NB4 (cell line): ENCODE data around the gene DOCK2.

Experiments used
- DNase-seq: peaks from one replicate; pipeline ENCODE4 v3.0.0; 2010; ENCODE audit warnings: low read depth
- H3K4me3 ChIP-seq: one replicate; pipeline ENCODE4 v1.5.1; 2011; ENCODE audit warnings: mild to moderate bottlenecking, low read depth, low read length, moderate library complexity
- MYC ChIP-seq: IDR thresholded peaks from 2 replicates; pipeline ENCODE4 v1.6.1; 2011; ENCODE audit warnings: low read depth, low read length
- POLR2A ChIP-seq: IDR thresholded peaks from 2 replicates; pipeline ENCODE4 v1.6.1; 2011; ENCODE audit warnings: mild to moderate bottlenecking; ENCODE audit not compliant: insufficient read length; ENCODE audit errors: extremely low read depth
- TF ChIP-seq, protein P1 (sequence below): IDR thresholded peaks from one replicate; pipeline ENCODE4 v1.5.1; 2012; ENCODE audit warnings: low read depth, low read length
- TF ChIP-seq, protein P2 (sequence below): IDR thresholded peaks from 2 replicates; pipeline ENCODE4 v1.6.1; 2011; ENCODE audit warnings: low read depth, low read length

The DOCK2 gene

DNA sequence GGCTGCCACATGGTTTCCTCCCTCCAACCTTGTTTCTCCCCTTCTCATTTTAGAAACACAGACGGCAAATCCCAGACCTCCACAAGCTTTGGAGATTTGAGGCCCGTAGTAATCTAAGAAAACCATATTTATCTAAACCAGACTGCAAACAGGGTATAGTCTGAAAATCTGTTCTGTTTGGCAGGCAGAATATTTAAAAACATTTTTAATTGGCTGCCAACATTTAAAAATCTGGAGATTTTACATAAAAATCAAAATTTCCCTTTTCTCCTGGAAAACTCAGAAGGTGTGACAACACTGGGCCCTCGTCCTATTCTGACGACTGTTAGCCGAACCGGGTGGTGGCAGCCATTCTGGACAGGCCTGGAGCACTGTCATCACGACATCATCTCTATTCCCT lies 401.2 kb downstream of the DOCK2 start:
- no peak for DNase-seq
- TF ChIP-seq, protein P1, sequence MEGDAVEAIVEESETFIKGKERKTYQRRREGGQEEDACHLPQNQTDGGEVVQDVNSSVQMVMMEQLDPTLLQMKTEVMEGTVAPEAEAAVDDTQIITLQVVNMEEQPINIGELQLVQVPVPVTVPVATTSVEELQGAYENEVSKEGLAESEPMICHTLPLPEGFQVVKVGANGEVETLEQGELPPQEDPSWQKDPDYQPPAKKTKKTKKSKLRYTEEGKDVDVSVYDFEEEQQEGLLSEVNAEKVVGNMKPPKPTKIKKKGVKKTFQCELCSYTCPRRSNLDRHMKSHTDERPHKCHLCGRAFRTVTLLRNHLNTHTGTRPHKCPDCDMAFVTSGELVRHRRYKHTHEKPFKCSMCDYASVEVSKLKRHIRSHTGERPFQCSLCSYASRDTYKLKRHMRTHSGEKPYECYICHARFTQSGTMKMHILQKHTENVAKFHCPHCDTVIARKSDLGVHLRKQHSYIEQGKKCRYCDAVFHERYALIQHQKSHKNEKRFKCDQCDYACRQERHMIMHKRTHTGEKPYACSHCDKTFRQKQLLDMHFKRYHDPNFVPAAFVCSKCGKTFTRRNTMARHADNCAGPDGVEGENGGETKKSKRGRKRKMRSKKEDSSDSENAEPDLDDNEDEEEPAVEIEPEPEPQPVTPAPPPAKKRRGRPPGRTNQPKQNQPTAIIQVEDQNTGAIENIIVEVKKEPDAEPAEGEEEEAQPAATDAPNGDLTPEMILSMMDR, result no peak
- H3K4me3 ChIP-seq, result no peak overlapping the region

DNA sequence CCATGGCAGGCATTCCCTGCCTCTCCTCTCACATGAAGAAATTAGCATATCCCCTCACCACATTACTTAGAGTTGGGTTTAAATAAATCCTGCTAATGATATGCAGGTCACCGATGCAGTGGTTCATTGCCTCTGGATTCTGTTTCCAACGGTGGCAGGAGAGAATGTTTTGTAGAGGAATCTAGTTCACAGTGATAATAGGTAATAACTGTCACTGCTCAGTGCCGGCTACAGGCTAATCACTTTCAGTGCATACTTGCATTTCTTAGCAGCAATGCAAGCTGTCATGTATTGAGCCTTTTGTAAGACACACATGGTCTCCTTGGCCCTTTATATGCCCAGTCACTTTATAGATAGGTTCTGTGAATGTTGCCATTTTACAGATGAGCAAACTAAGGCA lies 402.8 kb downstream of the DOCK2 start:
- no peak overlapping the region for H3K4me3 ChIP-seq
- TF ChIP-seq POLR2A (no peak), MYC (no peak)
- TF ChIP-seq, protein P2, sequence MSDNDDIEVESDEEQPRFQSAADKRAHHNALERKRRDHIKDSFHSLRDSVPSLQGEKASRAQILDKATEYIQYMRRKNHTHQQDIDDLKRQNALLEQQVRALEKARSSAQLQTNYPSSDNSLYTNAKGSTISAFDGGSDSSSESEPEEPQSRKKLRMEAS, result no peak
- TF ChIP-seq, protein P1, result no peak
- no peak for DNase-seq

DNA sequence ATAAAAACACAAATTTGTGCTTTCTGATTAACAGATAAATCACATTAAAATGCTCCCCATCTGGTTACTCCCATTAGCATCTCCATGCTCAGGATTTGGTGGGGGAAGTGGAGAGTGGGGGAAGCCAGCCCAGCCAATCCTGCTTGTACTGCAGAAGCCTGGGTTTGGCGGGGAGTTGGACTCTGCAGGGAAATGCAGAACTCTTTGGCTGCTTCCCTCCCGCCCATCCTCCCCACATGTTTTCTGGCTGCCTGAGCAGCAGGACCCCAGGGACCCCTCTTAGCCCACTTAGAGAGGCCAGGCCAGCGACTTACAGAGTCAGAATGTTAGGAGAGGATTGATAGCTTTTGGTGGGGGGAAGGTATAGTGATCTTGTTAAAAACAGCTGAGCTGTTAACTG lies 409.2 kb downstream of the DOCK2 start:
- no peak for DNase-seq

DNA sequence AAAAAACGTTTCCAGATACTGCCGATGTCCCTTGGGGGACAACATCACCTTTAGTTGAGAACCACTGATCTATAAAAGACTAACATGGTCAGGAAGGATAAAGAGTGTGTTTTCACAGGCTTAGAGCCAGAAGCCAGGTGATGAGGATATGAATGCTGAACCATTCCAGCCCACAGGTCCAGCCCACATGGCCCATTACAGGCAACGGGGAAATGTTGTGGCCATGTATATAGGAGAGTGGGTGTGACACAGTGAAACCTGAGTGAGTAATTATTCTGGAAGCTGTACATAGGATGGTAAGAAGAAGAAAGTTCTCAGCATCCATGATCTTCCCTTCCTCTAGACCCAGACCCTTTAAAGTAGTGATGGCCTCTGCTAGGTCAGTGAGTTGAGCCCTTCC lies 412.6 kb downstream of the DOCK2 start:
- H3K4me3 ChIP-seq, result no peak overlapping the region
- TF ChIP-seq, protein P1, result no peak
- TF ChIP-seq MYC (no peak), POLR2A (no peak)
- TF ChIP-seq, protein P2, result no peak
- no peak for DNase-seq

More for the DNA sequence above, 409.2 kb downstream of the DOCK2 start:
- TF ChIP-seq, protein P2, result no peak
- TF ChIP-seq, protein P1, result no peak
- TF ChIP-seq MYC, result no peak
- TF ChIP-seq POLR2A, result no peak
- H3K4me3 ChIP-seq, result no peak overlapping the region

DNA sequence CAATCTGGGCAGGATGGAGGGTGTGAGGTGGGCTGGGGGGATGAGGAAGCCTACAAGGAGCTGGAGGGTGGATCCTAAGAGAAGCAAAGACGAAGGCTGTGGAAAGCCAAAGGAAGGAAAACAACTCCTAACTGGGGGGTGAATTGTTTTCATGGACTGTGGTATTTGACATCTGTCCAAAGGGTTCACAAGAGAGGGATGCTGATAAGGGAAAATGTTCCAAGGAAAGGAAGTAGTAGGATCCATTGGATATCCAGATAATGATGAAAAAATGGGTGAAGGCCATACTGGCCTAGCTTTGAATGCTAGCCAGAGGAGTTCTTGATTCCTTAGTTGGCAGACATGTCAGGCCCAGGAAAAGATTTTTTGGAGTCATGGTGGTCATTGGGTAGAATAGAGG lies 416.8 kb downstream of the DOCK2 start:
- DNase-seq, result no peak
- TF ChIP-seq MYC (no peak), POLR2A (no peak)
- TF ChIP-seq, protein P1, result no peak
- TF ChIP-seq, protein P2, result no peak

DNA sequence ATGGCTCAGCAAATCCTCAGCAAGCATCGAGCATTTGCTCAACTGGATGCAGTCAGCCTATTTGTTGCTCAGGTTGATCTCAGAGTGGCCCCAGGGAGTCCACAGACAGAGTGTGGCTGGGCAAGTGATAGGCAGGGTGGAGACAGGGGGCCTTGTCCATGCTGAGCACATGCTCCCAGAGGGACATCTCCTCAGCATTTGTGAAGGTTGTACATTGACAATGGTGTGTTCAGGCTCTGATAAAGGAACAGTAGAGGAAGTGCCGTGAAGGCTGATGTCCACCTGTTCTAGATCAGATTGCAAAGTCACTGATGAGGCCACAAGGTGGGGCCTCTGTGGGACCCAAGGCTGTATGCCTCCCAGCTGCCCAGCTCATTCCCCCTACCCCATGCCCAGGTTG lies 418.5 kb downstream of the DOCK2 start:
- H3K4me3 ChIP-seq, result no peak overlapping the region
- TF ChIP-seq, protein P1, result no peak
- TF ChIP-seq MYC, result no peak
- DNase-seq, result no peak

More for the DNA sequence above, 416.8 kb downstream of the DOCK2 start:
- no peak overlapping the region for H3K4me3 ChIP-seq
